Karpas-422 (cell line): Measurements from ENCODE around the gene ZFAND3. TPM values are rescaled to one million over a fixed set of nuclear protein-coding genes. Genes with fewer than 3 reads are reported as not detected.

Experiments used
- DNase-seq: peaks from one replicate; pipeline ENCODE4 v3.0.0-alpha.2; 2015
- H2AFZ ChIP-seq: fragments of 200-600 bp; sonication (generic); 2 replicates; pipeline ENCODE4 v1.6.1; 2014; ENCODE audit warnings: antibody characterized with exemption, low read length, mixed read lengths
- H3K27ac ChIP-seq: fragments of 200-600 bp; sonication (generic); 2 replicates; pipeline ENCODE4 v1.5.1; 2014; ENCODE audit warnings: mild to moderate bottlenecking, low read length, moderate library complexity
- H3K27me3 ChIP-seq: fragments of 200-600 bp; sonication (generic); 2 replicates; pipeline ENCODE4 v1.6.1; 2014; ENCODE audit warnings: low read length, mixed read lengths
- H3K36me3 ChIP-seq: fragments of 200-600 bp; sonication (generic); 2 replicates; pipeline ENCODE4 v1.6.1; 2014; ENCODE audit warnings: low read length, mixed read lengths; ENCODE audit not compliant: insufficient read depth
- H3K4me1 ChIP-seq: fragments of 200-600 bp; sonication (generic); 2 replicates; pipeline ENCODE4 v1.6.1; 2014; ENCODE audit warnings: mild to moderate bottlenecking, low read length, mixed read lengths
- H3K4me2 ChIP-seq: fragments of 200-600 bp; sonication (generic); 2 replicates; pipeline ENCODE4 v1.6.1; 2014; ENCODE audit warnings: low read length, low read depth, mild to moderate bottlenecking; ENCODE audit not compliant: poor library complexity, severe bottlenecking
- H3K4me3 ChIP-seq: fragments of 200-600 bp; sonication (generic); 2 replicates; pipeline ENCODE4 v1.5.1; 2014; ENCODE audit warnings: mild to moderate bottlenecking, antibody characterized with exemption, low read length, mixed read lengths
- H3K79me2 ChIP-seq: fragments of 200-600 bp; sonication (generic); 2 replicates; pipeline ENCODE4 v1.6.1; 2014; ENCODE audit warnings: mild to moderate bottlenecking, low read length, mixed read lengths
- H3K9ac ChIP-seq: fragments of 200-600 bp; sonication (generic); 2 replicates; pipeline ENCODE4 v1.6.0; 2014; ENCODE audit warnings: low read length
- H3K9me2 ChIP-seq: fragments of 200-600 bp; sonication (generic), shearing (Covaris generic); replicated peaks from 2 replicates; pipeline ENCODE4 v1.6.0; 2014; ENCODE audit warnings: mild to moderate bottlenecking, low read length, moderate library complexity; ENCODE audit not compliant: insufficient read depth
- H3K9me3 ChIP-seq: fragments of 300-700, 200-600 bp; sonication (generic); 2 replicates; pipeline ENCODE4 v1.6.1; 2014; ENCODE audit warnings: low read length, mixed read lengths
- H4K20me1 ChIP-seq: fragments of 200-600 bp; sonication (generic); 2 replicates; pipeline ENCODE4 v1.6.1; 2014; ENCODE audit warnings: mild to moderate bottlenecking, antibody characterized with exemption, low read length, low read depth; ENCODE audit not compliant: insufficient read depth
- total RNA-seq: library from RNA; depleted of rRNA; stranded (reverse); fragments of >200 nt; shearing (Covaris generic); gene quantifications from 2 replicates; pipeline ENCODE4 v1.2.3, GENCODE V29; 2014; ENCODE audit warnings: low replicate concordance

The ZFAND3 gene
- total RNA-seq, 1 experiment from 2014 or later: 4.0 TPM

- Histone ChIP-seq H3K4me3 (no peak overlapping the region), H3K9ac (no peak overlapping the region), H3K36me3 (no peaks in the 10 kb centered on the region), H3K4me1 (no peaks in the 10 kb centered on the region), H3K27ac (no peak overlapping the region), H3K79me2 (no peaks in the 10 kb centered on the region), H3K9me3 (no peaks in the 10 kb centered on the region), H4K20me1 (peaks cover 18% of the 10 kb centered on the region; the same call in 1 of the 2 replicates), H3K27me3 (no peaks in the 10 kb centered on the region), H2AFZ (no peak overlapping the region), H3K9me2 (no peaks in the 10 kb centered on the region), H3K4me2 (no peak overlapping the region)
- no peak for DNase-seq
Observed at GRCh38 chr6:38112181-38112580, 292.7 kb downstream of the ZFAND3 start.

- Histone ChIP-seq H4K20me1 (peaks cover 18% of the 10 kb centered on the region; the same call in 1 of the 2 replicates), H3K4me2 (no peak overlapping the region), H3K4me3 (no peak overlapping the region), H3K9me3 (no peaks in the 10 kb centered on the region), H3K36me3 (no peaks in the 10 kb centered on the region), H3K9ac (no peak overlapping the region), H3K27me3 (no peaks in the 10 kb centered on the region), H3K4me1 (no peaks in the 10 kb centered on the region), H3K27ac (no peak overlapping the region), H2AFZ (no peak overlapping the region), H3K9me2 (no peaks in the 10 kb centered on the region), H3K79me2 (no peaks in the 10 kb centered on the region)
- DNase-seq: no peak
Observed at GRCh38 chr6:38113825-38114576, 294.5 kb downstream of the ZFAND3 start.

GRCh38 chr6:38114976-38115625 lies 295.6 kb downstream of the ZFAND3 start:
- Histone ChIP-seq H3K27ac (no peak overlapping the region), H3K9me2 (no peaks in the 10 kb centered on the region), H3K4me1 (no peaks in the 10 kb centered on the region), H4K20me1 (peaks cover 18% of the 10 kb centered on the region; the same call in 1 of the 2 replicates), H3K36me3 (no peaks in the 10 kb centered on the region), H3K79me2 (no peaks in the 10 kb centered on the region), H3K4me3 (no peak overlapping the region), H3K27me3 (no peaks in the 10 kb centered on the region), H3K9me3 (no peaks in the 10 kb centered on the region), H3K4me2 (no peak overlapping the region), H3K9ac (no peak overlapping the region), H2AFZ (no peak overlapping the region)
- DNase-seq: no peak

- peaks cover 18% of the 10 kb centered on the region; the same call in 1 of the 2 replicates for H4K20me1 ChIP-seq
- H3K4me2 ChIP-seq: no peak overlapping the region
- H3K9me3 ChIP-seq: no peaks in the 10 kb centered on the region
- no peak overlapping the region for H3K9ac ChIP-seq
- H3K4me3 ChIP-seq: no peak overlapping the region
- H3K9me2 ChIP-seq: no peaks in the 10 kb centered on the region
- DNase-seq: no peak
- no peak overlapping the region for H2AFZ ChIP-seq
- no peaks in the 10 kb centered on the region for H3K36me3 ChIP-seq
- no peaks in the 10 kb centered on the region for H3K27me3 ChIP-seq
- H3K4me1 ChIP-seq: no peaks in the 10 kb centered on the region
- H3K27ac ChIP-seq: no peak overlapping the region
- no peaks in the 10 kb centered on the region for H3K79me2 ChIP-seq
Observed at GRCh38 chr6:38115626-38116008, 296.1 kb downstream of the ZFAND3 start.

- Histone ChIP-seq H3K79me2 (no peaks in the 10 kb centered on the region), H4K20me1 (peaks cover 20% of the 10 kb centered on the region; the same call in 1 of the 2 replicates), H3K9ac (no peak overlapping the region), H3K9me2 (no peaks in the 10 kb centered on the region), H2AFZ (no peak overlapping the region), H3K27ac (no peak overlapping the region), H3K4me1 (no peaks in the 10 kb centered on the region), H3K27me3 (no peaks in the 10 kb centered on the region), H3K4me2 (no peak overlapping the region), H3K9me3 (no peaks in the 10 kb centered on the region), H3K36me3 (no peaks in the 10 kb centered on the region), H3K4me3 (no peak overlapping the region)
- no peak for DNase-seq
Observed at GRCh38 chr6:38116248-38116647, 296.7 kb downstream of the ZFAND3 start.

- Histone ChIP-seq H3K4me2 (no peak overlapping the region), H2AFZ (no peak overlapping the region), H3K27me3 (no peaks in the 10 kb centered on the region), H3K9me2 (no peaks in the 10 kb centered on the region), H3K9ac (no peak overlapping the region), H3K27ac (no peak overlapping the region), H4K20me1 (peaks cover 17% of the 10 kb centered on the region; the same call in 1 of the 2 replicates), H3K9me3 (no peaks in the 10 kb centered on the region), H3K79me2 (no peaks in the 10 kb centered on the region), H3K4me1 (no peaks in the 10 kb centered on the region), H3K36me3 (no peaks in the 10 kb centered on the region), H3K4me3 (no peak overlapping the region)
- DNase-seq: no peak
Observed at GRCh38 chr6:38117281-38117680, 297.8 kb downstream of the ZFAND3 start.

- no peak overlapping the region for H2AFZ ChIP-seq
- no peak overlapping the region for H3K4me3 ChIP-seq
- no peak for DNase-seq
- H3K36me3 ChIP-seq: no peaks in the 10 kb centered on the region
- peaks cover 22% of the 10 kb centered on the region; the same call in 1 of the 2 replicates for H4K20me1 ChIP-seq
- H3K4me1 ChIP-seq: no peaks in the 10 kb centered on the region
- no peaks in the 10 kb centered on the region for H3K9me3 ChIP-seq
- H3K9me2 ChIP-seq: no peaks in the 10 kb centered on the region
- no peak overlapping the region for H3K27ac ChIP-seq
- no peak overlapping the region for H3K9ac ChIP-seq
- no peaks in the 10 kb centered on the region for H3K79me2 ChIP-seq
- H3K4me2 ChIP-seq: no peak overlapping the region
- no peaks in the 10 kb centered on the region for H3K27me3 ChIP-seq
Observed at GRCh38 chr6:38118791-38119365, 299.4 kb downstream of the ZFAND3 start.

- no peak overlapping the region for H3K27ac ChIP-seq
- H2AFZ ChIP-seq: no peak overlapping the region
- H3K9ac ChIP-seq: no peak overlapping the region
- H3K79me2 ChIP-seq: no peaks in the 10 kb centered on the region
- H3K36me3 ChIP-seq: no peaks in the 10 kb centered on the region
- no peaks in the 10 kb centered on the region for H3K9me2 ChIP-seq
- no peak overlapping the region for H3K4me3 ChIP-seq
- no peaks in the 10 kb centered on the region for H3K4me1 ChIP-seq
- no peak overlapping the region for H3K4me2 ChIP-seq
- peaks cover 17% of the 10 kb centered on the region; the same call in 1 of the 2 replicates for H4K20me1 ChIP-seq
- no peak for DNase-seq
- no peaks in the 10 kb centered on the region for H3K9me3 ChIP-seq
- H3K27me3 ChIP-seq: no peaks in the 10 kb centered on the region
Observed at GRCh38 chr6:38119516-38119915, 300.0 kb downstream of the ZFAND3 start.
